RWPE1 (cell line): ENCODE data around the gene POLR3A.
A peak's percentile ranks its signal among the peaks of the same experiment; 100 is the strongest.

Experiments used
- CTCF ChIA-PET: fragments of 350-600 bp; sonication (Branson Sonifier 250); formaldehyde crosslinking; extraction: SDS; loops from one replicate; lab custom pipeline; 2021; lab: Yijun Ruan, JAX
- POLR2A ChIA-PET: fragments of 400-600 bp; formaldehyde crosslinking; extraction: SDS; loops from one replicate; lab custom pipeline; 2020; ENCODE audit warnings: antibody characterized with exemption; ENCODE audit not compliant: low non-redundant PET; lab: Yijun Ruan, JAX
- DNase-seq: peaks from one replicate; pipeline ENCODE4 v3.0.0; 2012; ENCODE audit warnings: low spot score
- H3K27ac ChIP-seq: fragments of 450-650 bp; 2 replicates; pipeline ENCODE4 v1.5.1; 2017
- TF ChIP-seq, protein P1 (sequence below): fragments of 450-650 bp; conservative IDR thresholded peaks from 2 replicates; pipeline ENCODE4 v1.5.1; 2017; ENCODE audit warnings: low read depth, mild to moderate bottlenecking

Gene POLR3A

DNA sequence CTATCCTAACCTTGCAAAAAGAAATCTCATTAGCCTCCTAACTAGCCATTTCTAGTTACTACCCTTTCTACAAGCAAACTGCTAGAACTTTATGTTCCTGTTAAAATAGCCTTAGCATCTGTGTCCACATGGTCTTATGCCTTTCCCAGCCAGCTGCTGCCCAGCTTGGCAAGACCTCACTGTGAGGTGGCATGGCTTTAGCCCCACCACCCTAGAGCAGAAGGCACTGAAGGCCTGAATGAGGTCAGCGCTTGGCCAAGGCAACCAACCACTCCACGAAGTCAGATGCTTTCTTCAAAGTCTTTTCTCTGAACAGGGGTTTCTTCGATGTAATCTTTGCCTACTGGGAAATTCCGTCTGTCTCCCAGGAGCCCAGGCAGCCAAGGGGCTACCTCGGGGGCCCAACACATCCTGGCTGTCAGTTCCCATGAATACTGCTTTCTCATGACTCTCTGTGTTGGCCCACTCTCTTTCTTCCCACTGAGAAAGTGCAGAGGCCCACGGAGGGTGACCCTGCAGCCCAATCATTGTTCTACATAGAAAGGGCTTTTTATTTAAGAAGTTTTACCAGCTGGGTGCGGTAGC lies 41.6 kb downstream of the POLR3A start:
- ChIA-PET POLR2A (no interaction called here), CTCF (no interaction called here)
- DNase-seq, result no peak
- TF ChIP-seq, protein P1, sequence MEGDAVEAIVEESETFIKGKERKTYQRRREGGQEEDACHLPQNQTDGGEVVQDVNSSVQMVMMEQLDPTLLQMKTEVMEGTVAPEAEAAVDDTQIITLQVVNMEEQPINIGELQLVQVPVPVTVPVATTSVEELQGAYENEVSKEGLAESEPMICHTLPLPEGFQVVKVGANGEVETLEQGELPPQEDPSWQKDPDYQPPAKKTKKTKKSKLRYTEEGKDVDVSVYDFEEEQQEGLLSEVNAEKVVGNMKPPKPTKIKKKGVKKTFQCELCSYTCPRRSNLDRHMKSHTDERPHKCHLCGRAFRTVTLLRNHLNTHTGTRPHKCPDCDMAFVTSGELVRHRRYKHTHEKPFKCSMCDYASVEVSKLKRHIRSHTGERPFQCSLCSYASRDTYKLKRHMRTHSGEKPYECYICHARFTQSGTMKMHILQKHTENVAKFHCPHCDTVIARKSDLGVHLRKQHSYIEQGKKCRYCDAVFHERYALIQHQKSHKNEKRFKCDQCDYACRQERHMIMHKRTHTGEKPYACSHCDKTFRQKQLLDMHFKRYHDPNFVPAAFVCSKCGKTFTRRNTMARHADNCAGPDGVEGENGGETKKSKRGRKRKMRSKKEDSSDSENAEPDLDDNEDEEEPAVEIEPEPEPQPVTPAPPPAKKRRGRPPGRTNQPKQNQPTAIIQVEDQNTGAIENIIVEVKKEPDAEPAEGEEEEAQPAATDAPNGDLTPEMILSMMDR, result no peak
- H3K27ac ChIP-seq, result peak overlapping the region; percentile 17; the same call in 1 of the 2 replicates

DNA sequence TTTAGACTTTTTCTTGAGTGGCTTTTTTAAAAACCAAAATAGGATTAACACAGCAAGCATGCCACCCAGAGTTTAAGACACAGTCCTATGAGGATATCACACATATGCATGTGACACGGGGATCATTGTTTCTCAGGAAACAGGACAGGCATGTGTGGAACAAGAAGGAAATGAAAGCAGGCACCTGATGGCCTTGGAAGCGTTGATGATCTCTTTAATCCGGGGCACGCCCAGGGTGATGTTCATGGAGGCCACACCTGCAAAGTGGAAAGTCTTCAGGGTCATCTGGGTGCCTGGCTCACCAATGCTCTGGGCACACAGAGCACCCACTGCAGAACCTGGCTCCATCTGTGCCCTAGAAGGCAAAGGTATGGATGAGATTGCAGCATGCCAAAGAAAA lies 44.3 kb downstream of the POLR3A start:
- H3K27ac ChIP-seq, result no peak overlapping the region
- DNase-seq, result no peak
- ChIA-PET CTCF (no interaction called here), POLR2A (no interaction called here)
- TF ChIP-seq, protein P1, result no peak

DNA sequence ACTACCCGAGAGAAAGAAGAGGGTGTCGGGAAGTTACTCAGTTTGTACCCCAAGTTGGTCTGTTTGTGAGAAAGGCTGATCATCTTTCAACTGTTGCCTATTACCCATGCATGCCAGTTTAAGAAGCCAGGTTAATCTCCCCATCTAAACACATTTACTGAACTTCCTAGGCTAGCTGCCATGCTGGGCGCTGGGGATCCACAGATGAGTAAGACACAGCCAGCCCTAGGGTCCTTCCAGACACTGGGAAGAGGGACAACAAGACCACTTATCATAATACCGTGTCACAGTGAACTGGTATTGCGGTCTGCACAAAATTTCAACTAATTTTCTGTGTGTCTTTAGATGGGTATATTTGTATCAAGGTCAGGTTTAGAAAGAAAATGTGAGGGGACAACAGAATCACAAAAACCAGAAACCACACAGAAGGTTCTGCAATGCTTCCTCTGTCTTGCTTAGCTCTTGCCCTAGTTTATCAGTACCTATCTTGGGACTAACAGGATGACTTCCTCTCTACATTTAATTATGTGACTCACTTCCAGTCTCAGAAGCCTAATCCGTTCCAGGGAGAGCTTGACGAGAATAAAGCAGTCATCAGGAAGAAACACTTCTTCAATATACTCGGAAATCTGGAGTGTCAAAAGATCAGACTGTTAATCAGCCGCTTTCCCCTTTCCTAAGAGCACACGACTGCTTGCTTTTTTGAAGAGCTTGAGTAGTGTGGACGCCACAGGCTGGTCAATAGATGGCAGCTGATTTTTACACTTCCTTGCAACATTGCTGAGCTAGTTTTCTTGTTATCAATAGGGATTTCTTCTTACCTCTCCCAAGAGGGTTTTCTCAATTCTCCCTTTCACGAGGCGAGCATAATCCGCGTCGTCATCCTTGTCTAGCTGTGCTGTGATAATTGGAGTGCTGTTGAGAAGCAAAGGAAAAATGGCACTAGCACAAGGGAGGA lies 45.7 kb downstream of the POLR3A start:
- ChIA-PET POLR2A (interaction anchor here (1.3 kb wide), 1 partner anchor 40 kb away, joined by 4 read pairs; no protein-coding TSS in a partner anchor), CTCF (interaction anchor here (0.6 to 0.9 kb wide), 2 partner anchors 26 to 810 kb away, joined by 3 read pairs; no protein-coding TSS in a partner anchor)
- H3K27ac ChIP-seq, result peak overlapping the region; percentile 38; the same call in 1 of the 2 replicates
- TF ChIP-seq, protein P1, result no peak
- no peak for DNase-seq

DNA sequence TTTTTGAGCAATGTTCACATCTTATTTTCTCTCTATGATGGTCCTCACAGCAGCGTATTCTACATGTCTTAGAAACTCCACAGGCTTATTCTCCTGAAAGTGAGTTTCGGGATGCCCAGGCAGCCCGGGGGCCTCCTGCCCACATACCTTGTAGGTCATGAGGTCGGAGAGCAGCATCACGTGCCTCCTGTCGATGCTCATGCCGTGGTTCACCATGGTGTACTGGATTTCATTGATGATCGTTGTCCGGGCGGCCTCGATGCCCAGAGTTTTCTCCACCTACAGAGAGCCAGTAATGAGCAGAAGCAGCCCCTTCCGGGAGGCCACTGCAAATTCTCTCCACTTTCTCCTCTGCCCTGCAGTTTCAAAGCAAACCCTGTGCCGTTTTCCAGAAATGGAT lies 48.0 kb downstream of the POLR3A start:
- POLR2A ChIA-PET, result no interaction called here

DNA sequence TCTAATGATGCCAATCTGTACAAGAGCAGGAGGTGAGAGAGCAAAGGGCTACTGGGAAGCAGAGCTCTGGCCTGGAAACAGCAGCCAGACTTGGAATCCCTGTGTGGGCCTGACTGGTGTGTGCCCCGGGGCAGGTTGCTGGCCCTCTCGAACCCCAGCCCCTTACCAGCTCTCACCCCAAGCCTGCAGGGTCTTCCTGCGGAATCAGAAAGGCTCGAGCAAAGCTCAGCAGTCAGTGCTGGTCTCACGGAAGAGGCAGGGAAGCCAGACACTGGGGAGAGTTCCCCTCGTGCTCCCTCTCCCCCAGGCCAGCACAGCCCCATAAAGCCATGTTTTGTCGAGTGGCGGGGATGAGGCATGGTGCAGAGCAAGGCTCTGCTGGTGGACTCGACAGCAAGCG lies 50.1 kb downstream of the POLR3A start:
- CTCF ChIA-PET, result interaction anchor here (0.7 kb wide), 1 partner anchor 160 kb away, joined by 3 read pairs; no protein-coding TSS in a partner anchor
- POLR2A ChIA-PET, result no interaction called here
- TF ChIP-seq, protein P1, result no peak
- no peak for DNase-seq
- H3K27ac ChIP-seq, result peak overlapping the region; percentile 17

More for the DNA sequence above, 48.0 kb downstream of the POLR3A start:
- CTCF ChIA-PET, result no interaction called here
- DNase-seq, result no peak
- TF ChIP-seq, protein P1, result no peak
- H3K27ac ChIP-seq, result 0 out of 2 replicates have a peak overlapping the region, but pooled peaks have one; percentile 5

DNA sequence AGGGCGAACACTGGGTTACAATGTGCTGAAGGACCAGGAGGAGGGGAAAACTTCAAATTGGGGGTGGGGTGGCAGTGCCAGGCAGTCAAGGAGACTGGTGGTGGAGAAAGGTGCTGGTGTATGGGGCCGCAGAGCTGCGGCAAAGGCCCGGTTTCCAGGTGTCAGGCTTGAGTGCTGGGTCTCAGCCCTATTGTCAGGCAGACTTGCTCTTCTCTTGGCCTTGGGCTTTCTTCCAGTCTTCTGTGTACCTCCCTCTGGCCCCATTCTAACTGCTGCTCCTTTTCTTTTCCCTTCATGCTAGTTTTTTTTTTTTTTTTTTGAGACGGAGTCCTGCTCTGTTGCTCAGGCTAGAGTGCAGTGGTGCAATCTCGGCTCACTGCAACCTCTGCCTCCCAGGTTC lies 51.0 kb downstream of the POLR3A start:
- CTCF ChIA-PET, result interaction anchor here (0.7 kb wide), 1 partner anchor 159 kb away, joined by 3 read pairs; no protein-coding TSS in a partner anchor
- TF ChIP-seq, protein P1, result no peak
- no peak for DNase-seq
- peak overlapping the region; percentile 32 for H3K27ac ChIP-seq
- POLR2A ChIA-PET, result no interaction called here
